SU-DHL-6 (cell line): ENCODE data around the gene ZNF3.

Experiments used
- CTCF ChIP-seq: fragments of 200-600 bp; sonication (generic); IDR thresholded peaks from one replicate; pipeline ENCODE4 v1.5.1; 2017; ENCODE audit warnings: antibody characterized with exemption, mild to moderate bottlenecking, low read length, moderate library complexity; ENCODE audit not compliant: insufficient read depth, poor library complexity, severe bottlenecking
- EZH2phosphoT487 ChIP-seq: fragments of 200-600 bp; sonication (generic), shearing (Covaris generic); conservative IDR thresholded peaks from 2 replicates; pipeline ENCODE4 v1.6.1; 2018; ENCODE audit warnings: mild to moderate bottlenecking, antibody characterized with exemption, low read length, moderate library complexity, mixed read lengths

DNA sequence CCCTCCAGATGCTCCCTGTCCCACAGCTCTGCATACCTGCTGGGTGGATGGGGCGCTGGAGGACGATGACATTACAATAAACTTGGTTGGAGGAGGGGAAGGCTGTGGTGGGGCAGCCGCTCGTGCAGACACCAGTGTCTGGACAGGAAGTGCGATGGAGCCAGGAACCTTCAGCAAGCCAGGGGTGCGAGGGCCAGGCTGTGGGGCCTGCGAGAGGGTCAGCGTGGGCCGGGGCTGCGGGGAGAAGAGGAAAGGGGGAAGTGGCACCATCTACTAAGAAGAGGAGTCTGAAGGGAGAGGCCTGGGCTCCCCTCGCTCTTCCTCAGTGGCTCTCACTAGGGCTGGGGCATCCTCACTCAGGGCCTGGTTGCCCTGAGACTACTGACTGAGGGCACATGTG, 26.4 kb upstream of the ZNF3 start:
- TF ChIP-seq CTCF (no peak), EZH2phosphoT487 (no peak)
